Lower leg skin (tissue), 3 donors: ENCODE results near the gene BBS5.
"Not testable (repeated sequence)": the region's sequence is repeated elsewhere in the genome, so short reads cannot be mapped to it uniquely, and the experiment has no call there.

ENCODE experiments used
- POLR2A ChIP-seq, 2 donors: fragments of 450-650 bp; IDR thresholded peaks; one replicate each; pipeline ENCODE4 v1.6.1; 2016 to 2017; ENCODE audit warnings: antibody characterized with exemption in 2 of 2, mild to moderate bottlenecking in 1 of 2, moderate library complexity in 1 of 2
- TF ChIP-seq, protein P1 (sequence below), 3 donors: fragments of 450-650 bp; IDR thresholded peaks; one replicate each; pipeline ENCODE4 v1.5.1; 2016; ENCODE audit warnings: antibody characterized with exemption in 3 of 3, mild to moderate bottlenecking in 3 of 3, moderate library complexity in 2 of 3

DNA sequence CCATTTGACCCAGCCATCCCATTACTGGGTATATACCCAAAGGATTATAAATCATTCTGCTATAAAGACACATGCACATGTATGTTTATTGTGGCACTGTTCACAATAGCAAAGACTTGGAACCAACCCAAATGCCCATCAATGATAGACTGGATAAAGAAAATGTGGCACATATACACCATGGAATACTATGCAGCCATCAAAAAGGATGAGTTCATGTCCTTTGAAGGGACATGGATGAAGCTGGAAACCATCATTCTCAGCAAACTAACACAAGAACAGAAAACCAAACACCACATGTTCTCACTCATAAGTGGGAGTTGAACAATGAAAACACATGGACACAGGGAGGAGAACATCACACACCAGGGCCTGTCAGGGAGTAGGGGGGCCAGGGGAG, 47.5 kb upstream of the BBS5 start:
- TF ChIP-seq, protein P1, sequence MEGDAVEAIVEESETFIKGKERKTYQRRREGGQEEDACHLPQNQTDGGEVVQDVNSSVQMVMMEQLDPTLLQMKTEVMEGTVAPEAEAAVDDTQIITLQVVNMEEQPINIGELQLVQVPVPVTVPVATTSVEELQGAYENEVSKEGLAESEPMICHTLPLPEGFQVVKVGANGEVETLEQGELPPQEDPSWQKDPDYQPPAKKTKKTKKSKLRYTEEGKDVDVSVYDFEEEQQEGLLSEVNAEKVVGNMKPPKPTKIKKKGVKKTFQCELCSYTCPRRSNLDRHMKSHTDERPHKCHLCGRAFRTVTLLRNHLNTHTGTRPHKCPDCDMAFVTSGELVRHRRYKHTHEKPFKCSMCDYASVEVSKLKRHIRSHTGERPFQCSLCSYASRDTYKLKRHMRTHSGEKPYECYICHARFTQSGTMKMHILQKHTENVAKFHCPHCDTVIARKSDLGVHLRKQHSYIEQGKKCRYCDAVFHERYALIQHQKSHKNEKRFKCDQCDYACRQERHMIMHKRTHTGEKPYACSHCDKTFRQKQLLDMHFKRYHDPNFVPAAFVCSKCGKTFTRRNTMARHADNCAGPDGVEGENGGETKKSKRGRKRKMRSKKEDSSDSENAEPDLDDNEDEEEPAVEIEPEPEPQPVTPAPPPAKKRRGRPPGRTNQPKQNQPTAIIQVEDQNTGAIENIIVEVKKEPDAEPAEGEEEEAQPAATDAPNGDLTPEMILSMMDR (IDR thresholded peaks at IDR 0.05): not testable (repeated sequence)
- TF ChIP-seq POLR2A (IDR thresholded peaks at IDR 0.05): not testable (repeated sequence)
